H9 (cell line): ENCODE results near the gene CC2D2A. TPM values are rescaled to one million over a fixed set of nuclear protein-coding genes. Genes with fewer than 3 reads are reported as not detected.

Experiments used
- DNase-seq: peaks from one replicate; pipeline ENCODE4 v3.0.0-alpha.2; 2017
- H2AFZ ChIP-seq: one replicate; pipeline ENCODE4 v1.6.1; 2013; ENCODE audit warnings: mild to moderate bottlenecking, low read length, control low read depth, moderate library complexity
- H2AK5ac ChIP-seq: 2 replicates; pipeline ENCODE4 v1.6.1; 2013; ENCODE audit warnings: low read length, control low read depth, mixed read lengths; ENCODE audit not compliant: insufficient read length
- H2BK120ac ChIP-seq: one replicate; pipeline ENCODE4 v1.6.1; 2013; ENCODE audit warnings: low read depth, mild to moderate bottlenecking, low read length, control low read depth, inconsistent platforms; ENCODE audit not compliant: poor library complexity, severe bottlenecking
- H2BK12ac ChIP-seq: 2 replicates; pipeline ENCODE4 v1.6.1; 2013; ENCODE audit warnings: low read length, control low read depth, mixed read lengths, low read depth; ENCODE audit not compliant: insufficient read length
- H2BK15ac ChIP-seq: 2 replicates; pipeline ENCODE4 v1.6.1; 2013; ENCODE audit warnings: low read depth, low read length, control low read depth
- H2BK20ac ChIP-seq: one replicate; pipeline ENCODE4 v1.6.1; 2013; ENCODE audit warnings: low read depth, mild to moderate bottlenecking, low read length, control low read depth, inconsistent platforms; ENCODE audit not compliant: poor library complexity, severe bottlenecking
- H2BK5ac ChIP-seq: 2 replicates; pipeline ENCODE4 v1.6.1; 2013; ENCODE audit warnings: low read length, control low read depth, mixed read lengths; ENCODE audit not compliant: insufficient read length
- H3K14ac ChIP-seq: 2 replicates; pipeline ENCODE4 v1.6.1; 2013; ENCODE audit warnings: low read length, control low read depth; ENCODE audit not compliant: insufficient read depth
- H3K18ac ChIP-seq: 2 replicates; pipeline ENCODE4 v1.6.1; 2013; ENCODE audit warnings: low read depth, mild to moderate bottlenecking, mixed read lengths, low read length, control low read depth; ENCODE audit not compliant: insufficient read length
- H3K23ac ChIP-seq: 2 replicates; pipeline ENCODE4 v1.6.1; 2013; ENCODE audit warnings: low read length, control low read depth, mixed read lengths, low read depth; ENCODE audit not compliant: insufficient read length
- H3K23me2 ChIP-seq: 2 replicates; pipeline ENCODE4 v1.6.1; 2013; ENCODE audit warnings: low read depth, mild to moderate bottlenecking, mixed read lengths, low read length, control low read depth; ENCODE audit not compliant: insufficient read length, poor library complexity, severe bottlenecking
- H3K27ac ChIP-seq: 2 replicates; pipeline ENCODE4 v1.5.1; 2013; ENCODE audit warnings: low read length, control low read depth, mixed read lengths, low read depth; ENCODE audit not compliant: insufficient read length
- H3K27me3 ChIP-seq: 2 replicates; pipeline ENCODE4 v1.6.1; 2013; ENCODE audit warnings: low read length, control low read depth, inconsistent platforms; ENCODE audit not compliant: insufficient read depth
- H3K4ac ChIP-seq: 2 replicates; pipeline ENCODE4 v1.6.1; 2013; ENCODE audit warnings: low read depth, mild to moderate bottlenecking, control low read depth, inconsistent platforms, low read length, moderate library complexity
- H3K4me1 ChIP-seq: 2 replicates; pipeline ENCODE4 v1.6.1; 2013; ENCODE audit warnings: low read length, control low read depth, inconsistent platforms; ENCODE audit not compliant: insufficient read depth
- H3K4me2 ChIP-seq: 2 replicates; pipeline ENCODE4 v1.6.1; 2013; ENCODE audit warnings: low read length, control low read depth, mixed read lengths; ENCODE audit not compliant: insufficient read length, insufficient read depth
- H3K56ac ChIP-seq: 2 replicates; pipeline ENCODE4 v1.6.1; 2013; ENCODE audit warnings: low read depth, mild to moderate bottlenecking, mixed read lengths, low read length, control low read depth; ENCODE audit not compliant: insufficient read length
- H3K79me1 ChIP-seq: 2 replicates; pipeline ENCODE4 v1.6.1; 2013; ENCODE audit warnings: low read depth, mild to moderate bottlenecking, moderate library complexity, low read length, control low read depth, inconsistent platforms; ENCODE audit not compliant: insufficient read depth, poor library complexity, severe bottlenecking
- H3K79me2 ChIP-seq: 2 replicates; pipeline ENCODE4 v1.6.1; 2013; ENCODE audit warnings: low read length, control low read depth, inconsistent platforms; ENCODE audit not compliant: insufficient read depth
- H3K9ac ChIP-seq: 2 replicates; pipeline ENCODE4 v1.6.1; 2013; ENCODE audit warnings: low read length, control low read depth, mixed read lengths; ENCODE audit not compliant: insufficient read length; ENCODE audit errors: extremely low read depth
- H3K9me3 ChIP-seq: one replicate; pipeline ENCODE4 v1.6.1; 2013; ENCODE audit warnings: low read depth, low read length, inconsistent platforms; ENCODE audit not compliant: control insufficient read depth
- H3T11ph ChIP-seq: one replicate; pipeline ENCODE4 v1.6.1; 2013; ENCODE audit warnings: mild to moderate bottlenecking, low read length, control low read depth, inconsistent platforms
- H4K20me1 ChIP-seq: one replicate; pipeline ENCODE4 v1.6.1; 2013; ENCODE audit not compliant: control insufficient read depth, insufficient read length, insufficient read depth
- H4K5ac ChIP-seq: 2 replicates; pipeline ENCODE4 v1.6.1; 2013; ENCODE audit warnings: low read depth, mild to moderate bottlenecking, mixed read lengths, low read length, control low read depth; ENCODE audit not compliant: insufficient read length
- H4K8ac ChIP-seq: replicated peaks from 2 replicates; pipeline ENCODE4 v1.6.1; 2013; ENCODE audit warnings: low read length, control low read depth, mixed read lengths, low read depth; ENCODE audit not compliant: insufficient read length
- H4K91ac ChIP-seq: 2 replicates; pipeline ENCODE4 v1.6.1; 2013; ENCODE audit warnings: low read depth, mild to moderate bottlenecking, moderate library complexity, mixed read lengths, low read length, control low read depth; ENCODE audit not compliant: insufficient read length
- H3K27ac Mint-ChIP-seq, 3 experiments: 2 replicates in 2 of 3; 3 replicates in 1 of 3; pipeline ENCODE4 v1.8.0; 2020 to 2021; ENCODE audit warnings: mixed read lengths in 3 of 3, mild to moderate bottlenecking in 1 of 3, moderate library complexity in 1 of 3
- H3K27me3 Mint-ChIP-seq: 2 replicates; pipeline ENCODE4 v1.8.0; 2021; ENCODE audit warnings: low read depth, mild to moderate bottlenecking, moderate library complexity, mixed read lengths
- H3K36me3 Mint-ChIP-seq, 3 experiments: 2 replicates in 2 of 3; 3 replicates in 1 of 3; pipeline ENCODE4 v1.8.0; 2020 to 2021; ENCODE audit warnings: low read depth in 3 of 3, mixed read lengths in 3 of 3; ENCODE audit not compliant: insufficient read depth in 1 of 3
- H3K4me1 Mint-ChIP-seq, 2 experiments: 2 replicates each; pipeline ENCODE4 v1.8.0; 2020; ENCODE audit warnings: mixed read lengths in 2 of 2
- H3K4me3 Mint-ChIP-seq, 2 experiments: 2 replicates in 1 of 2; 3 replicates in 1 of 2; pipeline ENCODE4 v1.8.0; 2020 to 2021; ENCODE audit warnings: mild to moderate bottlenecking in 2 of 2, mixed read lengths in 2 of 2, moderate library complexity in 1 of 2
- H3K9me3 Mint-ChIP-seq, 2 experiments: 2 replicates in 1 of 2; 3 replicates in 1 of 2; pipeline ENCODE4 v1.8.0; 2020; ENCODE audit warnings: mild to moderate bottlenecking in 2 of 2, mixed read lengths in 2 of 2, moderate library complexity in 1 of 2
- CTCF ChIP-seq: fragments of 200-600 bp; sonication (generic); conservative IDR thresholded peaks from 3 replicates; pipeline ENCODE4 v1.8.0; 2021; ENCODE audit warnings: antibody characterized with exemption, mild to moderate bottlenecking
- WGBS: extraction: QIAGEN DNeasy Blood & Tissue Kit; methylation state at CpG from one replicate; pipeline ENCODE4 v1.1.7; 2013; ENCODE audit warnings: missing lambda C conversion rate, low lambda C conversion rate, mixed read lengths; ENCODE audit not compliant: insufficient read length; ENCODE audit errors: extremely low coverage; 5-methylcytosine and 5-hydroxymethylcytosine counted together
- total RNA-seq: library from RNA; stranded (reverse); gene quantifications from 2 replicates; pipeline ENCODE4 v1.2.1, GENCODE V29; 2021

The CC2D2A gene
- total RNA-seq, 1 experiment from 2014 or later = 10.4 TPM

- Histone ChIP-seq H3K79me1 (no peaks in the 10 kb centered on the region), H3K27ac (no peak overlapping the region), H3K23ac (no peak overlapping the region), H2AFZ (no peak overlapping the region), H4K8ac (no peak overlapping the region), H3K79me2 (no peaks in the 10 kb centered on the region), H2BK15ac (no peak overlapping the region), H3K4me1 (no peaks in the 10 kb centered on the region), H3K18ac (no peak overlapping the region), H3K56ac (no peak overlapping the region), H4K91ac (no peak overlapping the region), H3K4me2 (no peak overlapping the region), H2BK120ac (no peak overlapping the region), H4K5ac (no peak overlapping the region), H3K14ac (no peak overlapping the region), H2BK12ac (no peak overlapping the region), H2BK20ac (no peak overlapping the region), H3T11ph (no peak overlapping the region), H3K9ac (no peak overlapping the region), H3K9me3 (no peaks in the 10 kb centered on the region), H3K27me3 (no peaks in the 10 kb centered on the region), H3K23me2 (no peaks in the 10 kb centered on the region), H3K4ac (no peak overlapping the region), H2AK5ac (no peak overlapping the region), H4K20me1 (no peaks in the 10 kb centered on the region), H2BK5ac (no peak overlapping the region)
- no peak for DNase-seq
- no peak overlapping the region for H3K27ac Mint-ChIP-seq
- peaks cover 23 to 38% (median 26%) of the 10 kb centered on the region in 3 experiments for H3K36me3 Mint-ChIP-seq
- H3K4me1 Mint-ChIP-seq = peaks cover 4 to 5% of the 10 kb centered on the region in 2 experiments
- no peak overlapping the region for H3K4me3 Mint-ChIP-seq
- WGBS = no CpG with 5 or more reads among the region's 6 CpGs
- H3K27me3 Mint-ChIP-seq = no peaks in the 10 kb centered on the region
- TF ChIP-seq CTCF = no peak
- H3K9me3 Mint-ChIP-seq = peaks cover 6 to 15% of the 10 kb centered on the region in 2 experiments; a peak in 4 of 5 replicates
Observed at GRCh38 chr4:15488658-15489470, 19.2 kb downstream of the CC2D2A start.
